Measurements from ENCODE around the gene PNKD. TPM values are rescaled to one million over a fixed set of nuclear protein-coding genes. Genes with fewer than 3 reads are reported as not detected.

Gene PNKD
- total RNA-seq, 2 experiments from 2014 or later: 20.4 to 21.4 TPM

GRCh38 chr2:218277921-218278320 lies 7.6 kb downstream of the PNKD start:
- no peaks in the 10 kb centered on the region for H3K27me3 Mint-ChIP-seq (ENCODE audit: low read depth)
- intact Hi-C loops (cut with micrococcal nuclease): no loop called here
- H3K36me3 Mint-ChIP-seq (ENCODE audit: low read depth): peaks cover 29% of the 10 kb centered on the region
- CTCF ChIA-PET: no interaction called here
- H3K4me1 Mint-ChIP-seq (ENCODE audit: low read depth): peaks cover 11% of the 10 kb centered on the region
- no peak for DNase-seq
- no peak overlapping the region for H3K4me3 Mint-ChIP-seq
- H3K27ac Mint-ChIP-seq: no peak overlapping the region
- H3K9me3 Mint-ChIP-seq: no peaks in the 10 kb centered on the region

- peaks cover 28% of the 10 kb centered on the region for H3K36me3 Mint-ChIP-seq (ENCODE audit: low read depth)
- H3K27me3 Mint-ChIP-seq (ENCODE audit: low read depth): no peaks in the 10 kb centered on the region
- no peak overlapping the region for H3K27ac Mint-ChIP-seq
- CTCF ChIA-PET: no interaction called here
- intact Hi-C loops (cut with micrococcal nuclease): no loop called here
- no peak for DNase-seq
- no peak overlapping the region for H3K4me3 Mint-ChIP-seq
- peaks cover 14% of the 10 kb centered on the region for H3K4me1 Mint-ChIP-seq (ENCODE audit: low read depth)
- H3K9me3 Mint-ChIP-seq: no peaks in the 10 kb centered on the region
These were observed 8.4 kb downstream of the PNKD start for GRCh38 chr2:218278531-218279360.

GRCh38 chr2:218280260-218280870 lies 10.0 kb downstream of the PNKD start:
- no peak for DNase-seq
- Mint-ChIP-seq H3K36me3 (ENCODE audit: low read depth) (peaks cover 22% of the 10 kb centered on the region), H3K27me3 (ENCODE audit: low read depth) (no peaks in the 10 kb centered on the region), H3K9me3 (no peaks in the 10 kb centered on the region), H3K27ac (no peak overlapping the region), H3K4me1 (ENCODE audit: low read depth) (peaks cover 28% of the 10 kb centered on the region), H3K4me3 (no peak overlapping the region)
- intact Hi-C loops (cut with micrococcal nuclease): loop anchor here (10.0 kb wide), 1 partner anchor 974 kb away; the partner anchor contains the start of genes TUBA4A and TUBA4B
- CTCF ChIA-PET: interaction anchor here (12.5 kb wide), 1 partner anchor 7 kb away, joined by 214 read pairs; the partner anchor contains the start of genes AAMP and PNKD

- no peaks in the 10 kb centered on the region for H3K9me3 Mint-ChIP-seq
- intact Hi-C loops (cut with micrococcal nuclease): loop anchor here (10.0 kb wide), 1 partner anchor 973 kb away; the partner anchor contains the start of genes TUBA4A and TUBA4B
These were observed 11.1 kb downstream of the PNKD start for GRCh38 chr2:218281449-218281848.

GRCh38 chr2:218282173-218282991 lies 12.1 kb downstream of the PNKD start:
- peaks cover 18% of the 10 kb centered on the region for H3K36me3 Mint-ChIP-seq (ENCODE audit: low read depth)
- no peaks in the 10 kb centered on the region for H3K27me3 Mint-ChIP-seq (ENCODE audit: low read depth)
- H3K27ac Mint-ChIP-seq: no peak overlapping the region
- H3K4me3 Mint-ChIP-seq: no peak overlapping the region
- DNase-seq: no peak
- intact Hi-C loops (cut with micrococcal nuclease): loop anchor here (10.0 kb wide), 1 partner anchor 972 kb away; the partner anchor contains the start of genes TUBA4A and TUBA4B
- peaks cover 45% of the 10 kb centered on the region for H3K4me1 Mint-ChIP-seq (ENCODE audit: low read depth)
- CTCF ChIA-PET: interaction anchor here (1.4 to 12.5 kb wide), 2 partner anchors 9 to 10 kb away, joined by 4 to 214 read pairs; partner anchors contain the start of genes AAMP, PNKD and TMBIM1
- H3K9me3 Mint-ChIP-seq: no peaks in the 10 kb centered on the region

More at GRCh38 chr2:218281449-218281848, 11.1 kb downstream of the PNKD start:
- peaks cover 22% of the 10 kb centered on the region for H3K36me3 Mint-ChIP-seq (ENCODE audit: low read depth)
- CTCF ChIA-PET: interaction anchor here (12.5 kb wide), 1 partner anchor 8 kb away, joined by 214 read pairs; the partner anchor contains the start of genes AAMP and PNKD
- H3K27ac Mint-ChIP-seq: no peak overlapping the region
- no peak overlapping the region for H3K4me3 Mint-ChIP-seq
- DNase-seq: no peak
- peaks cover 39% of the 10 kb centered on the region for H3K4me1 Mint-ChIP-seq (ENCODE audit: low read depth)
- no peaks in the 10 kb centered on the region for H3K27me3 Mint-ChIP-seq (ENCODE audit: low read depth)

- no peaks in the 10 kb centered on the region for H3K27me3 Mint-ChIP-seq (ENCODE audit: low read depth)
These were observed 13.9 kb downstream of the PNKD start for GRCh38 chr2:218284106-218284811.

GRCh38 chr2:218285604-218286003 lies 15.3 kb downstream of the PNKD start:
- H3K36me3 Mint-ChIP-seq (ENCODE audit: low read depth): peaks cover 7% of the 10 kb centered on the region

More at GRCh38 chr2:218284106-218284811, 13.9 kb downstream of the PNKD start:
- Mint-ChIP-seq H3K9me3 (no peaks in the 10 kb centered on the region), H3K4me3 (peak overlapping the region; percentile 21), H3K27ac (peak overlapping the region; percentile 72), H3K36me3 (ENCODE audit: low read depth) (peaks cover 17% of the 10 kb centered on the region), H3K4me1 (ENCODE audit: low read depth) (peaks cover 62% of the 10 kb centered on the region)
- intact Hi-C loops (cut with micrococcal nuclease): loop anchor here (10.0 kb wide), 1 partner anchor 971 kb away; the partner anchor contains the start of genes TUBA4A and TUBA4B
- CTCF ChIA-PET: interaction anchor here (0.6 to 12.5 kb wide), 4 partner anchors 11 to 153 kb away, joined by 3 to 214 read pairs (median 3); partner anchors contain the start of genes AAMP and PNKD
- DNase-seq: peak; percentile 73

GRCh38 chr2:218286570-218287459 lies 16.5 kb downstream of the PNKD start:
- peaks cover 4% of the 10 kb centered on the region for H3K36me3 Mint-ChIP-seq (ENCODE audit: low read depth)
- peak overlapping the region; percentile 98 for H3K27ac Mint-ChIP-seq
- CTCF ChIA-PET: interaction anchor here (0.5 to 12.5 kb wide), 8 partner anchors 14 to 406 kb away, joined by 3 to 214 read pairs (median 4); partner anchors contain the start of genes AAMP and PNKD
- no peaks in the 10 kb centered on the region for H3K9me3 Mint-ChIP-seq
- DNase-seq: peak; percentile 95
- intact Hi-C loops (cut with micrococcal nuclease): loop anchor here (1.0 to 10.0 kb wide), 9 partner anchors 17 to 968 kb away; partner anchors contain the start of genes AAMP, CNOT9, PNKD and TTLL4
- peak overlapping the region; percentile 80 for H3K4me3 Mint-ChIP-seq
- peaks cover 73% of the 10 kb centered on the region for H3K4me1 Mint-ChIP-seq (ENCODE audit: low read depth)
- no peaks in the 10 kb centered on the region for H3K27me3 Mint-ChIP-seq (ENCODE audit: low read depth)

More at GRCh38 chr2:218285604-218286003, 15.3 kb downstream of the PNKD start:
- Mint-ChIP-seq H3K27me3 (ENCODE audit: low read depth) (no peaks in the 10 kb centered on the region), H3K9me3 (no peaks in the 10 kb centered on the region), H3K4me3 (peak overlapping the region; percentile 80), H3K4me1 (ENCODE audit: low read depth) (peaks cover 69% of the 10 kb centered on the region), H3K27ac (peak overlapping the region; percentile 98)
- CTCF ChIA-PET: interaction anchor here (1.0 to 12.5 kb wide), 2 partner anchors 12 to 16 kb away, joined by 3 to 214 read pairs; partner anchors contain the start of genes AAMP and PNKD
- DNase-seq: no peak
- intact Hi-C loops (cut with micrococcal nuclease): loop anchor here (1.0 to 10.0 kb wide), 8 partner anchors 15 to 969 kb away; partner anchors contain the start of genes AAMP, CNOT9, PNKD and TTLL4

- no peaks in the 10 kb centered on the region for H3K27me3 Mint-ChIP-seq (ENCODE audit: low read depth)
- peak overlapping the region; percentile 78 for H3K4me3 Mint-ChIP-seq
- peaks cover 1% of the 10 kb centered on the region for H3K36me3 Mint-ChIP-seq (ENCODE audit: low read depth)
- CTCF ChIA-PET: interaction anchor here (1.0 to 12.5 kb wide), 7 partner anchors 10 to 106 kb away, joined by 3 to 214 read pairs (median 8); partner anchors contain the start of genes AAMP, CATIP and PNKD
- peak overlapping the region; percentile 94 for H3K27ac Mint-ChIP-seq
- H3K9me3 Mint-ChIP-seq: no peaks in the 10 kb centered on the region
- DNase-seq: peak; percentile 26
- H3K4me1 Mint-ChIP-seq (ENCODE audit: low read depth): peaks cover 69% of the 10 kb centered on the region
- intact Hi-C loops (cut with micrococcal nuclease): loop anchor here (5.0 to 10.0 kb wide), 2 partner anchors 78 to 965 kb away; partner anchors contain the start of genes TUBA4A and TUBA4B
These were observed 19.5 kb downstream of the PNKD start for GRCh38 chr2:218289639-218290315.
